Calu3 (cell line): ENCODE data around the gene PLD4. TPM values are rescaled to one million over a fixed set of nuclear protein-coding genes. Genes with fewer than 3 reads are reported as not detected.

ENCODE experiments used
- BruUV-seq: library from RNA; stranded (reverse); fragments of 400-500 nt; replicated peaks from 2 replicates; lab custom pipeline; 2021; lab: Mats Ljungman, UMichigan
- CTCF ChIA-PET: fragments of 300-600 bp; sonication (Branson Sonifier 250); formaldehyde crosslinking; loops from one replicate; lab custom pipeline; 2022; ENCODE audit warnings: antibody characterized with exemption; lab: Charles Lee
- DNase-seq: peaks from one replicate; pipeline ENCODE4 v3.0.0; 2022
- H3K27ac Mint-ChIP-seq: one replicate; pipeline ENCODE4 v1.8.0; 2022; ENCODE audit warnings: mixed read lengths; ENCODE audit not compliant: unreplicated experiment
- H3K27me3 Mint-ChIP-seq: one replicate; pipeline ENCODE4 v1.8.0; 2022; ENCODE audit warnings: mixed read lengths; ENCODE audit not compliant: unreplicated experiment
- H3K36me3 Mint-ChIP-seq: one replicate; pipeline ENCODE4 v1.8.0; 2022; ENCODE audit warnings: mild to moderate bottlenecking, moderate library complexity, mixed read lengths; ENCODE audit not compliant: insufficient read depth, unreplicated experiment
- H3K4me1 Mint-ChIP-seq: one replicate; pipeline ENCODE4 v1.8.0; 2022; ENCODE audit warnings: mild to moderate bottlenecking, low read depth, mixed read lengths; ENCODE audit not compliant: unreplicated experiment
- H3K4me3 Mint-ChIP-seq: one replicate; pipeline ENCODE4 v1.8.0; 2022; ENCODE audit warnings: mild to moderate bottlenecking, low read depth, moderate library complexity, mixed read lengths; ENCODE audit not compliant: unreplicated experiment
- H3K9me3 Mint-ChIP-seq: one replicate; pipeline ENCODE4 v1.8.0; 2022; ENCODE audit warnings: low read depth, mixed read lengths; ENCODE audit not compliant: unreplicated experiment
- CTCF ChIP-seq: fragments of 200-600 bp; IDR thresholded peaks from one replicate; pipeline ENCODE4 v1.8.0; 2022; ENCODE audit warnings: antibody characterized with exemption; ENCODE audit not compliant: unreplicated experiment
- intact Hi-C: fragments of 100-400 bp; cut with micrococcal nuclease; formaldehyde crosslinking; loops from one replicate; pipeline ENCODE4 v1.10.0; 2022; ENCODE audit not compliant: unreplicated experiment
- total RNA-seq: library from RNA; stranded (reverse); gene quantifications from 2 replicates; pipeline ENCODE4 v1.2.3, GENCODE V29; 2022

The PLD4 gene
- total RNA-seq, 1 experiment from 2014 or later = 0.09 TPM

DNA sequence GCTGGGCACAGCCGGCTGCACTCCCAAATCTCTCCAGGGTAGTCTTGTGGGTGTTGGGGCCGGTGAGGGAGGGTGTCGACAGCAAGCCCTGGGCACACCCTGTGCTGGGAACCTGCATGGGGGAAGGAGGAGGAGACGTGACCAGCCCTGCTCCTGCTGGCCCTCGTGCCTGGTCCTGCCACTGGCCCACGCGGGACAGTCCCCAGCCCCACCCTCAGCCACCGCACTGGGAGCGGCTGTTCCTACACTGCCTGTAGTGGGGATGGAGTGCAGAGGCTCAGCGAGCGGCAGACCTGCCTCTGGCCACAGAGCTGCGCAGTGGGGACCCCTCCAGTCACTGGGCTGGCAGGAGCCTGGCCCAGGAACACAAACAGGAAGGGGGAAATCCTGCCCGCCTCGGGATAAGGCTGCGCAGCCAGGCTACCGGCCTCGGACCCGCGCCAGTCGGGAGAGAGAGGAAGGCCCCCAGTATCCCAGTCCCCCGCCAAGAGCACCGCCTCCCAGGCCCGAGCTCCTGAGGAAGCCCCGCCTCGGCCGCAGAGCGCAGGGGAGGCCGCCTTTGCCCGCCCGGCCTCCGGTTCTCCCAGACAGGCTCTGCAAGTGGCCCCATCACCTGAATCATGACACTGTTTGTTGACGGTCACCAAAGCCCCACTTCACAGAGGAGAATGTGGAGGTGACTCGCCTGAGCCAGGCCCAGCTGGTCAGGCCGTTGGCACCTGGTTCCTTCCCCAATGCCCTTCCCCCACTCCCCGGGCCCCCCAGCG, 42.9 kb downstream of the PLD4 start:
- peak overlapping the region; percentile 77 for H3K4me3 Mint-ChIP-seq
- no peaks in the 10 kb centered on the region for H3K9me3 Mint-ChIP-seq
- peaks cover 64% of the 10 kb centered on the region for H3K36me3 Mint-ChIP-seq
- CTCF ChIA-PET = interaction anchor here (0.7 kb wide), 1 partner anchor 9 kb away, joined by 5 read pairs; no protein-coding TSS in a partner anchor
- H3K27me3 Mint-ChIP-seq = no peaks in the 10 kb centered on the region
- peaks cover 19% of the 10 kb centered on the region for H3K4me1 Mint-ChIP-seq
- intact Hi-C loops = no loop called here
- H3K27ac Mint-ChIP-seq = peak overlapping the region; percentile 12
- TF ChIP-seq CTCF = no peak
- no TSS peak for BruUV-seq
- peak; percentile 64 for DNase-seq

DNA sequence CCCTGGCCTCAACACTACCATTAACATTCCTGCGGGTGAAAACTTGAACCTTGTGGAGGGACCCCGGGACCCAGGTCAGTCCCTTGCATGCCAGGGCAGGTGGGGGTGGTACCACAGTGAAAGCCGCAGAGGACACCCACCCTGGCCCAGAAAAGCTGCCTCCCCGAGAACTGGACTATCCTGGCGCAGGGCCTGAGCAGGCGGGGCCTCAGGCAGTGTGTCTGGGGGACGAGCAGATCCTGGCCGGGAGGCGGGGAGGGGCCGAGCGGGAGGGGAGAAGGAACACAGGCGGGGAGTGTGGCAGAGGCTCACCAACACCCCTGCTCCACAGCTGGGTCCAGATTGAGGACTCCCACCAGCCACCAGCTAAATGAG, 43.5 kb downstream of the PLD4 start:
- Mint-ChIP-seq H3K36me3 (peaks cover 68% of the 10 kb centered on the region), H3K27me3 (no peaks in the 10 kb centered on the region), H3K4me3 (peak overlapping the region; percentile 77), H3K9me3 (no peaks in the 10 kb centered on the region), H3K27ac (peak overlapping the region; percentile 12), H3K4me1 (peaks cover 19% of the 10 kb centered on the region)
- TF ChIP-seq CTCF = no peak
- DNase-seq = peak; percentile 78
- intact Hi-C loops = no loop called here
- CTCF ChIA-PET = no interaction called here
- BruUV-seq = no TSS peak

GRCh38 chr14:104968541-104969401, 44.1 kb downstream of the PLD4 start:
- Mint-ChIP-seq H3K27ac (peak overlapping the region; percentile 12), H3K9me3 (no peaks in the 10 kb centered on the region), H3K4me3 (peak overlapping the region; percentile 77), H3K36me3 (peaks cover 75% of the 10 kb centered on the region), H3K4me1 (peaks cover 19% of the 10 kb centered on the region), H3K27me3 (no peaks in the 10 kb centered on the region)
- CTCF ChIA-PET = no interaction called here
- intact Hi-C loops = no loop called here
- BruUV-seq = no TSS peak
- TF ChIP-seq CTCF = no peak
- no peak for DNase-seq

- BruUV-seq = TSS peak; percentile 10
- DNase-seq = no peak
- CTCF ChIA-PET = interaction anchor here (0.5 to 1.1 kb wide), 2 partner anchors 63 to 96 kb away, joined by 3 to 5 read pairs; no protein-coding TSS in a partner anchor
- Mint-ChIP-seq H3K4me3 (peak overlapping the region; percentile 77), H3K4me1 (peaks cover 29% of the 10 kb centered on the region), H3K27me3 (no peaks in the 10 kb centered on the region), H3K36me3 (peaks cover 83% of the 10 kb centered on the region), H3K27ac (peak overlapping the region; percentile 12), H3K9me3 (no peaks in the 10 kb centered on the region)
- TF ChIP-seq CTCF = no peak
- intact Hi-C loops = loop anchor here (5.0 to 10.0 kb wide), 3 partner anchors 37 to 75 kb away; partner anchors contain the start of gene CDCA4
These were observed 45.1 kb downstream of the PLD4 start for GRCh38 chr14:104969741-104970230.
